WERI-Rb-1 (cell line): Measurements from ENCODE around the gene SCN9A.

Source experiments
- DNase-seq: peaks from one replicate; pipeline ENCODE4 v3.0.0-alpha.2; 2020
- H3K27ac ChIP-seq: fragments of 250-450 bp; sonication (Bioruptor Pico); 2 replicates; pipeline ENCODE4 v1.5.1; 2020; ENCODE audit warnings: mild to moderate bottlenecking, moderate library complexity
- H3K27me3 ChIP-seq: fragments of 250-450 bp; sonication (Bioruptor Pico); 2 replicates; pipeline ENCODE4 v1.5.1; 2021; ENCODE audit warnings: mild to moderate bottlenecking, low read depth, moderate library complexity; ENCODE audit not compliant: insufficient read depth, severe bottlenecking
- H3K36me3 ChIP-seq: fragments of 250-450 bp; sonication (Bioruptor Pico); 2 replicates; pipeline ENCODE4 v1.5.1; 2020; ENCODE audit warnings: mild to moderate bottlenecking, moderate library complexity
- H3K4me3 ChIP-seq: 2 replicates; pipeline ENCODE4 v1.5.1; 2011; ENCODE audit warnings: low read depth, mild to moderate bottlenecking, control low read depth, low read length
- H3K9me3 ChIP-seq: fragments of 250-450 bp; sonication (Bioruptor Pico); 2 replicates; pipeline ENCODE4 v1.5.1; 2021; ENCODE audit warnings: mild to moderate bottlenecking, moderate library complexity; ENCODE audit not compliant: severe bottlenecking
- TF ChIP-seq, protein P1 (sequence below): IDR thresholded peaks from 2 replicates; pipeline ENCODE4 v1.5.1; 2011; ENCODE audit warnings: low read depth, mild to moderate bottlenecking, control low read depth, inconsistent platforms, low read length

SCN9A gene

DNA sequence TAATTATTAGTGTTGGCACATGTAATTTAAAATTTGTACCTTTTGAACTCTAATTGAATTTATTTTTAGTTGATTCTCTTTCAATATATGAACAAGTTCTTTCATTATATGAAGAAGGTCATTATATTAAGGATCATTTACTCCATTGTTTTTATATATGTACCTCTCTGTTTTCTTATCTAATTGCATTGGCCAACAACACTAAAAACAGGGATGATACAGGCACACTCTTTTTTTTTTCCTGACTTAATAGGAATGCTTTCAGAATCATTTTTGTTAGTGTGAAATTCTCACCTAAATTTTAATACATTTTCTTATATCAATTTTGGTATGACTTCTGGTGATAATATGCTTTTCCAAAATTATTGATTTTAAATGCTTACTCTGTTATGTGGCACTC lies 173.0 kb downstream of the SCN9A start:
- TF ChIP-seq, protein P1, sequence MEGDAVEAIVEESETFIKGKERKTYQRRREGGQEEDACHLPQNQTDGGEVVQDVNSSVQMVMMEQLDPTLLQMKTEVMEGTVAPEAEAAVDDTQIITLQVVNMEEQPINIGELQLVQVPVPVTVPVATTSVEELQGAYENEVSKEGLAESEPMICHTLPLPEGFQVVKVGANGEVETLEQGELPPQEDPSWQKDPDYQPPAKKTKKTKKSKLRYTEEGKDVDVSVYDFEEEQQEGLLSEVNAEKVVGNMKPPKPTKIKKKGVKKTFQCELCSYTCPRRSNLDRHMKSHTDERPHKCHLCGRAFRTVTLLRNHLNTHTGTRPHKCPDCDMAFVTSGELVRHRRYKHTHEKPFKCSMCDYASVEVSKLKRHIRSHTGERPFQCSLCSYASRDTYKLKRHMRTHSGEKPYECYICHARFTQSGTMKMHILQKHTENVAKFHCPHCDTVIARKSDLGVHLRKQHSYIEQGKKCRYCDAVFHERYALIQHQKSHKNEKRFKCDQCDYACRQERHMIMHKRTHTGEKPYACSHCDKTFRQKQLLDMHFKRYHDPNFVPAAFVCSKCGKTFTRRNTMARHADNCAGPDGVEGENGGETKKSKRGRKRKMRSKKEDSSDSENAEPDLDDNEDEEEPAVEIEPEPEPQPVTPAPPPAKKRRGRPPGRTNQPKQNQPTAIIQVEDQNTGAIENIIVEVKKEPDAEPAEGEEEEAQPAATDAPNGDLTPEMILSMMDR, result no peak
- H3K36me3 ChIP-seq, result no peaks in the 10 kb centered on the region
- no peak for DNase-seq
- H3K9me3 ChIP-seq, result no peaks in the 10 kb centered on the region
- no peaks in the 10 kb centered on the region for H3K27me3 ChIP-seq
- no peak overlapping the region for H3K4me3 ChIP-seq
- H3K27ac ChIP-seq, result no peak overlapping the region

DNA sequence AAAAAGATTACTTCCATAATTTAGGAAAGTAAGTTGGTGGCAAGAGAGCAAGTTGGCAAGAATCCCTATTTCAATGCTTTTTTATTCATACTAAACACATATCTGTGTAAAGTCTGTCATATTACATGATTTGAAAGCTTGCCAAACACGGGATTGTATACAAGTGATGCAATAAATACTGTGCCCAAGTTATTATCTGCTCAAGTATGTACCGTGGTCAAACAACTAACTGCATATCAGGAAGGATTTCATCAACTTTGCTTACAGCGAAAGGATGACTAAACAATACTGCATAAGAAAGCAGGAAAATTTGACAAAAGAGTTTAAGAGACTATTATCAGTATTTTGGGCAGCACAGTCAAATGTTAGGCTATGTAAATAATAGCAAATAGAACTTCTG lies 178.3 kb downstream of the SCN9A start:
- H3K9me3 ChIP-seq, result no peaks in the 10 kb centered on the region
- H3K27me3 ChIP-seq, result no peaks in the 10 kb centered on the region
- no peaks in the 10 kb centered on the region for H3K36me3 ChIP-seq

DNA sequence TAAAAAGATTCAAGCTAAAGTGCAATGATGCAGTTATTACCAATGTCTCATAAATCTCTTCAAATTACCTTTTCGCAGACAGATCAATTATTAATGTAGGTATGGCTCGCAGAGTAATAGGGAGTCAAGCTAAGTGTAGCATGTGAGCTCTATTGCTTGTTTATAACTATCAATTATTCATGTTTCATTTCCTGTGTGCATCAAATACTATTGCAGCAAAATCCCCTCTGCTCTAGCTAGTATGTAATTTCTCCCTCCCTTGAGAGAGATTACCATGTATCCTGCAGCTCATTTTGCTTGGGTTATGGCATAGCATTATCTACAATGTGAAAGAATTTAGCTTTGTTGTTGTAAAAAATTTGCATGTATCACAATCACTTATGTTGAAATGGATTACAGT lies 182.3 kb downstream of the SCN9A start:
- H3K4me3 ChIP-seq, result no peak overlapping the region
- TF ChIP-seq, protein P1, result no peak
- H3K9me3 ChIP-seq, result no peaks in the 10 kb centered on the region
- no peak overlapping the region for H3K27ac ChIP-seq
- DNase-seq, result no peak
- no peaks in the 10 kb centered on the region for H3K36me3 ChIP-seq
- H3K27me3 ChIP-seq, result no peaks in the 10 kb centered on the region

More for the DNA sequence above, 178.3 kb downstream of the SCN9A start:
- TF ChIP-seq, protein P1, result no peak
- Histone ChIP-seq H3K27ac (no peak overlapping the region), H3K4me3 (no peak overlapping the region)
- DNase-seq, result no peak

DNA sequence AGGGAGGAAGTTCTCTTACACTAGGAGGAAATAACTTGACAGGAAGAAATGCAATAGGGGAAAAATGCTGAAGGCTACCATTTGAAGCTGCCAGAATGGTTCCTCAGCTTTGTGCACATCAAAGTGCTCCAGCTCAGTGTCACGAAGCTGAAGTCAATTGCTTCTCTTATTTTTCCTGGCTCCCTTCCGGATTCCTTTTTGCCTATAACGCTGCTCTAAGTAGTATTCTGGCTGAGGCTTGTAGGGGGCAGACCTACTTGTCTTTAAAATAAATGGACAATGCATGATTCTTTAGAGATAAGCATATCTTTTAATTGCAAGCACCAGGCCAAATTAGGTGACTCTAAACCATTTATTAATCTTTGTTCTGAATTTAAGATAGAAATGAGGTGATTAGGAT lies 187.7 kb downstream of the SCN9A start:
- H3K9me3 ChIP-seq, result no peaks in the 10 kb centered on the region
- H3K4me3 ChIP-seq, result no peak overlapping the region
- no peaks in the 10 kb centered on the region for H3K27me3 ChIP-seq
- TF ChIP-seq, protein P1, result no peak
- H3K27ac ChIP-seq, result no peak overlapping the region
- no peak for DNase-seq
- no peaks in the 10 kb centered on the region for H3K36me3 ChIP-seq

DNA sequence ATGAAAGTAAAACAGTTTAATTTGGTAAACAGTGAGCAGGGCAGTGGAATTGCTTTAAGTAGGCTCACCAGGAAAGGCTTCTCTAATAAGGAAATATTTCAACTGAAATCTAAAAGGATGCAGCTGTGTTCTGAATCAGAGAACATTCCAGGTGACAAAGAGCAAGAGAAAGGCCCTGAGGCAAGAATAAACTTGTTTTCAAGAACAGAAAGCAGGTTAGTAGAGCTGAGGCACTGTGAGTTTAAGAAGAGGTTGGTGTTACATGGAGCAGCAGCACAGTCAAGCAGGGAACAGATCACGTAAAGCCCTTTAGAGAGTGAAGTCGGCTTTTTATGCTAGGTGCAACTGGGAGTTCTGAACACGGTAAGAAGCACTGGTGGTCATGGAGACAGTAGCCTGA lies 191.0 kb downstream of the SCN9A start:
- H3K27me3 ChIP-seq, result no peaks in the 10 kb centered on the region
- H3K27ac ChIP-seq, result no peak overlapping the region
- no peak for DNase-seq
- TF ChIP-seq, protein P1, result no peak
- H3K9me3 ChIP-seq, result no peaks in the 10 kb centered on the region
- no peak overlapping the region for H3K4me3 ChIP-seq
- H3K36me3 ChIP-seq, result no peaks in the 10 kb centered on the region

DNA sequence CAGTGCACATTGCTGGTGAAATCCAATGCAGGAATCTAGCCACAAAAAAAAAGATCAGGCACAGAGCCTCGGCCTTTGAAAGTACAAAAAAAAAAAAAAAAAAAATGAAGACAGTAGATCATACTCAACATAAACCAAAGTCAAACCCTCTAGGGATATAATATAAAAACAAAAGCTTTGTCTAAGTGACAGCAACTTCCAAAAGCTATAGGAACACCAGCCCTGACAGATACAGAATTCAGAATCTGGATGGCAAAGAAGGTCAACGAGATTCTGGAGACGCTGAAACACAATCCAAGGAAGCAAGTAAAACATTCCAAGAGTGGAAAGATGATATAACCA lies 194.0 kb downstream of the SCN9A start:
- Histone ChIP-seq H3K4me3 (no peak overlapping the region), H3K36me3 (no peaks in the 10 kb centered on the region), H3K27me3 (no peaks in the 10 kb centered on the region), H3K9me3 (no peaks in the 10 kb centered on the region), H3K27ac (no peak overlapping the region)
- no peak for DNase-seq
- TF ChIP-seq, protein P1, result no peak
